Endothelial cell of umbilical vein (primary cell): ENCODE results near the gene NRG3. TPM values are rescaled to one million over a fixed set of nuclear protein-coding genes. Genes with fewer than 3 reads are reported as not detected.

Experiments
- BruUV-seq: library from RNA; stranded (reverse); fragments of 400-500 nt; replicated peaks from 2 replicates; lab custom pipeline; 2021; lab: Mats Ljungman, UMichigan
- CTCF ChIA-PET: fragments of 300-600, 350-600 bp; sonication (Branson Sonifier 250); formaldehyde crosslinking; loops from one replicate; lab custom pipeline; 2021; ENCODE audit warnings: antibody characterized with exemption, inconsistent platforms; lab: Charles Lee
- POLR2A ChIA-PET: fragments of 300-600, 350-600 bp; sonication (Branson Sonifier 250); formaldehyde crosslinking; loops from one replicate; lab custom pipeline; 2021; ENCODE audit warnings: antibody characterized with exemption, inconsistent platforms; lab: Charles Lee
- DNase-seq: peaks from one replicate; pipeline ENCODE4 v3.0.0-alpha.2; 2011; ENCODE audit warnings: low read depth, low spot score
- FAIRE-seq: peaks from 2 replicates; lab custom pipeline; 2011; peaks lifted over from hg19 to GRCh38; lab: Jason Lieb, UNC
- H2AFZ ChIP-seq: 2 replicates; pipeline ENCODE4 v1.6.0; 2012; ENCODE audit warnings: low read depth, low read length, control low read depth, inconsistent platforms
- H3K27ac ChIP-seq: 2 replicates; pipeline ENCODE4 v1.5.1; 2011; ENCODE audit warnings: low read depth, mild to moderate bottlenecking, control low read depth, low read length, moderate library complexity; ENCODE audit not compliant: insufficient read depth
- H3K27me3 ChIP-seq, 2 experiments: 2 replicates each; pipeline versions ENCODE4 v1.6.0 to v1.6.1; 2011; ENCODE audit warnings: low read length in 2 of 2, mixed read lengths in 1 of 2; ENCODE audit not compliant: control insufficient read depth in 2 of 2, insufficient read depth in 2 of 2
- H3K36me3 ChIP-seq, 2 experiments: 2 replicates in 1 of 2; 3 replicates in 1 of 2; pipeline ENCODE4 v1.5.1; 2011; ENCODE audit warnings: low read length in 2 of 2, mild to moderate bottlenecking in 1 of 2, moderate library complexity in 1 of 2; ENCODE audit not compliant: control insufficient read depth in 2 of 2, insufficient read depth in 2 of 2; ENCODE audit errors: extremely low read depth in 1 of 2
- H3K4me1 ChIP-seq: 3 replicates; pipeline ENCODE4 v1.5.1; 2011; ENCODE audit warnings: mild to moderate bottlenecking, low read length; ENCODE audit not compliant: control insufficient read depth, insufficient read depth; ENCODE audit errors: extremely low read depth
- H3K4me2 ChIP-seq: 2 replicates; pipeline ENCODE4 v1.6.1; 2011; ENCODE audit warnings: low read length, control low read depth, mixed read lengths; ENCODE audit not compliant: insufficient read depth
- H3K4me3 ChIP-seq, 3 experiments: fragments of 200-600 bp in 1 of 3; sonication (generic), shearing (Covaris generic) in 1 of 3; replicated peaks in 1 of 3; 2 replicates each; pipeline ENCODE4 v1.5.1; 2011 to 2016; ENCODE audit warnings: control low read depth in 3 of 3, low read length in 3 of 3, mild to moderate bottlenecking in 2 of 3, inconsistent platforms in 1 of 3, low read depth in 1 of 3, moderate library complexity in 1 of 3; ENCODE audit not compliant: insufficient read depth in 1 of 3
- H3K79me2 ChIP-seq: 2 replicates; pipeline ENCODE4 v1.6.0; 2012; ENCODE audit warnings: low read length, inconsistent platforms; ENCODE audit not compliant: control insufficient read depth, insufficient read depth
- H3K9ac ChIP-seq: replicated peaks from 2 replicates; pipeline ENCODE3; 2011; ENCODE audit warnings: low read length, control low read depth; ENCODE audit not compliant: insufficient read depth; ENCODE audit errors: extremely low read depth
- H3K9me1 ChIP-seq: replicated peaks from 3 replicates; pipeline ENCODE4 v1.6.0; 2011; ENCODE audit warnings: mild to moderate bottlenecking, low read length; ENCODE audit not compliant: control insufficient read depth, insufficient read depth; ENCODE audit errors: extremely low read depth
- H3K9me3 ChIP-seq: replicated peaks from 2 replicates; pipeline ENCODE4 v1.5.1; 2012; ENCODE audit warnings: low read length, inconsistent platforms; ENCODE audit not compliant: control insufficient read depth, insufficient read depth
- H4K20me1 ChIP-seq: replicated peaks from 2 replicates; pipeline ENCODE3; 2011; ENCODE audit warnings: mild to moderate bottlenecking, low read length; ENCODE audit not compliant: control insufficient read depth, insufficient read depth; ENCODE audit errors: extremely low read depth
- EZH2 ChIP-seq: IDR thresholded peaks from 2 replicates; pipeline ENCODE4 v1.6.1; 2012; ENCODE audit warnings: borderline replicate concordance, low read depth, mild to moderate bottlenecking, moderate library complexity, low read length, inconsistent platforms; ENCODE audit not compliant: severe bottlenecking
- FOS ChIP-seq: IDR thresholded peaks from 2 replicates; pipeline ENCODE4 v1.6.1; 2011; ENCODE audit warnings: mild to moderate bottlenecking, low read length, moderate library complexity, borderline replicate concordance; ENCODE audit not compliant: insufficient read depth
- GATA2 ChIP-seq: IDR thresholded peaks from 2 replicates; pipeline ENCODE4 v1.7.0; 2011; ENCODE audit warnings: low read depth, mild to moderate bottlenecking, moderate library complexity, mixed read lengths, low read length; ENCODE audit not compliant: insufficient read length, insufficient read depth
- JUN ChIP-seq: IDR thresholded peaks from 2 replicates; pipeline ENCODE4 v1.6.1; 2011; ENCODE audit warnings: borderline replicate concordance, low read depth; ENCODE audit not compliant: insufficient read length, insufficient read depth
- MAX ChIP-seq: IDR thresholded peaks from 2 replicates; pipeline ENCODE4 v1.6.1; 2011; ENCODE audit not compliant: insufficient read depth, insufficient read length
- MYC ChIP-seq: IDR thresholded peaks from one replicate; pipeline ENCODE4 v1.6.1; 2011; ENCODE audit warnings: mild to moderate bottlenecking, low read depth, low read length
- POLR2A ChIP-seq: IDR thresholded peaks from 2 replicates; pipeline ENCODE4 v1.6.1; 2012; ENCODE audit warnings: low read depth, mild to moderate bottlenecking, control low read depth, low read length
- POLR2AphosphoS5 ChIP-seq: IDR thresholded peaks from 2 replicates; pipeline ENCODE4 v1.6.1; 2012; ENCODE audit warnings: low read depth, mild to moderate bottlenecking, control low read depth, low read length, moderate library complexity; ENCODE audit not compliant: insufficient read depth
- dilution Hi-C: fragments of 300-500 bp; cut with MboI; formaldehyde crosslinking; loops from one replicate; pipeline ENCODE4 v1.15.0; 2019; ENCODE audit warnings: low sequenced_read_pairs; ENCODE audit not compliant: extremely low pct_ligation_motif_present
- intact Hi-C: fragments of 100-400 bp; cut with micrococcal nuclease; formaldehyde crosslinking; loops from one replicate; pipeline ENCODE4 v1.10.0; 2022
- polyA plus RNA-seq, 4 experiments: library from polyadenylated mRNA; depleted of rRNA in 3 of 4; stranded (reverse) in 3 of 4; unstranded in 1 of 4; fragments of >200 nt; gene quantifications; 2 replicates each; pipeline versions ENCODE4 v1.2.1 to v1.2.3, GENCODE V29; 2011 to 2012; ENCODE audit warnings: missing spikeins in 1 of 4
- total RNA-seq: library from RNA; stranded (reverse); gene quantifications from 2 replicates; pipeline ENCODE4 v1.2.3, GENCODE V29; 2021
- TF ChIP-seq, protein P1 (sequence below), 2 donors: IDR thresholded peaks; 1 replicate in 1 of 2; 2 replicates in 1 of 2; pipeline ENCODE4 v1.5.1; 2011; ENCODE audit warnings: low read length in 2 of 2, mild to moderate bottlenecking in 2 of 2, moderate library complexity in 2 of 2, control low read depth in 1 of 2, inconsistent platforms in 1 of 2, low read depth in 1 of 2; ENCODE audit not compliant: insufficient read depth in 1 of 2; ENCODE audit errors: extremely low read depth in 1 of 2

NRG3 gene
- total and polyA plus RNA-seq, 2 donors (not counting 3 experiments of a cell fraction or from before 2014, with no cell fraction given), result 1.9 to 3.9 TPM

DNA sequence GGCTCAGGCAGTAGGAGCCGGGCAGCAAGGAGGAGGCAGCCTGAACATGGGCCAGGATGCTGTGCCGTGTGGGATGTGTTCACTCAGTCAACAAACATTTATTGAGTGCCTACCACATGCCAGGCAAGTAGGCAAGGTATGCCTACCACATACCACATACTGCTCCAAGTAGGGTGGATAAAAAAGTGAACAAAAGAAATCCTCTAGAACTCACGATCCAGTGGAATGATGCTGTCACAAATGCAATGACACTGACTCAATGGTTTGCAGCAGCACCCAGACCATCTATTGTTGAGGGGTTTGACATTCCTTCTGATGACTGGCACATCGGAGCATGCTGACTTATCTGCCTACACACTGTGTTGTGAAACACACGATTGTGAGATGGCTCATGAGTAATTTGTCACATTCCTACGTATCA lies 413.5 kb downstream of the NRG3 start:
- no peaks in the 10 kb centered on the region for H3K4me1 ChIP-seq
- H3K9ac ChIP-seq, result no peak overlapping the region
- H3K9me1 ChIP-seq, result no peaks in the 10 kb centered on the region
- H3K36me3 ChIP-seq, result no peaks in the 10 kb centered on the region
- no peaks in the 10 kb centered on the region for H4K20me1 ChIP-seq
- no peak for TF ChIP-seq FOS
- no peak for TF ChIP-seq GATA2
- no peak for TF ChIP-seq MYC
- no peak for TF ChIP-seq MAX
- H3K4me3 ChIP-seq, result no peak overlapping the region
- POLR2A ChIA-PET, result no interaction called here
- no peaks in the 10 kb centered on the region for H3K9me3 ChIP-seq
- dilution Hi-C loops (no loop called here), intact Hi-C loops (no loop called here)
- no peak overlapping the region for H3K4me2 ChIP-seq
- BruUV-seq, result no TSS peak
- H2AFZ ChIP-seq, result no peak overlapping the region
- CTCF ChIA-PET, result no interaction called here
- no peak overlapping the region for H3K27ac ChIP-seq
- H3K27me3 ChIP-seq, result no peaks in the 10 kb centered on the region
- DNase-seq (no peak), FAIRE-seq (no peak)
- no peaks in the 10 kb centered on the region for H3K79me2 ChIP-seq

- Histone ChIP-seq H3K9ac (no peak overlapping the region), H2AFZ (no peak overlapping the region), H3K4me2 (no peak overlapping the region), H3K79me2 (no peaks in the 10 kb centered on the region), H3K4me1 (no peaks in the 10 kb centered on the region), H3K9me1 (no peaks in the 10 kb centered on the region), H3K27me3 (no peaks in the 10 kb centered on the region), H3K36me3 (no peaks in the 10 kb centered on the region), H4K20me1 (no peaks in the 10 kb centered on the region), H3K27ac (no peak overlapping the region), H3K9me3 (no peaks in the 10 kb centered on the region), H3K4me3 (no peak overlapping the region)
- ChIA-PET POLR2A (no interaction called here), CTCF (no interaction called here)
- intact Hi-C loops (no loop called here), dilution Hi-C loops (no loop called here)
- TF ChIP-seq, protein P1, sequence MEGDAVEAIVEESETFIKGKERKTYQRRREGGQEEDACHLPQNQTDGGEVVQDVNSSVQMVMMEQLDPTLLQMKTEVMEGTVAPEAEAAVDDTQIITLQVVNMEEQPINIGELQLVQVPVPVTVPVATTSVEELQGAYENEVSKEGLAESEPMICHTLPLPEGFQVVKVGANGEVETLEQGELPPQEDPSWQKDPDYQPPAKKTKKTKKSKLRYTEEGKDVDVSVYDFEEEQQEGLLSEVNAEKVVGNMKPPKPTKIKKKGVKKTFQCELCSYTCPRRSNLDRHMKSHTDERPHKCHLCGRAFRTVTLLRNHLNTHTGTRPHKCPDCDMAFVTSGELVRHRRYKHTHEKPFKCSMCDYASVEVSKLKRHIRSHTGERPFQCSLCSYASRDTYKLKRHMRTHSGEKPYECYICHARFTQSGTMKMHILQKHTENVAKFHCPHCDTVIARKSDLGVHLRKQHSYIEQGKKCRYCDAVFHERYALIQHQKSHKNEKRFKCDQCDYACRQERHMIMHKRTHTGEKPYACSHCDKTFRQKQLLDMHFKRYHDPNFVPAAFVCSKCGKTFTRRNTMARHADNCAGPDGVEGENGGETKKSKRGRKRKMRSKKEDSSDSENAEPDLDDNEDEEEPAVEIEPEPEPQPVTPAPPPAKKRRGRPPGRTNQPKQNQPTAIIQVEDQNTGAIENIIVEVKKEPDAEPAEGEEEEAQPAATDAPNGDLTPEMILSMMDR (IDR thresholded peaks at IDR 0.05; ENCODE audit: extremely low read depth in 1 of 2, insufficient read depth in 1 of 2, low read depth in 1 of 2, low read length in 2 of 2), result no peak
- TF ChIP-seq MAX, result no peak
- no peak for TF ChIP-seq FOS
- no peak for TF ChIP-seq POLR2AphosphoS5
- TF ChIP-seq JUN, result no peak
- no peak for TF ChIP-seq POLR2A
- TF ChIP-seq GATA2, result no peak
- TF ChIP-seq EZH2, result no peak
- TF ChIP-seq MYC, result no peak
- no TSS peak for BruUV-seq
- FAIRE-seq (no peak), DNase-seq (no peak)
Observed at GRCh38 chr10:82289945-82290344, 415.0 kb downstream of the NRG3 start.
